Measurements from ENCODE around the gene TGM1.
A peak's percentile ranks its signal among the peaks of the same experiment; 100 is the strongest.

TGM1 gene

DNA sequence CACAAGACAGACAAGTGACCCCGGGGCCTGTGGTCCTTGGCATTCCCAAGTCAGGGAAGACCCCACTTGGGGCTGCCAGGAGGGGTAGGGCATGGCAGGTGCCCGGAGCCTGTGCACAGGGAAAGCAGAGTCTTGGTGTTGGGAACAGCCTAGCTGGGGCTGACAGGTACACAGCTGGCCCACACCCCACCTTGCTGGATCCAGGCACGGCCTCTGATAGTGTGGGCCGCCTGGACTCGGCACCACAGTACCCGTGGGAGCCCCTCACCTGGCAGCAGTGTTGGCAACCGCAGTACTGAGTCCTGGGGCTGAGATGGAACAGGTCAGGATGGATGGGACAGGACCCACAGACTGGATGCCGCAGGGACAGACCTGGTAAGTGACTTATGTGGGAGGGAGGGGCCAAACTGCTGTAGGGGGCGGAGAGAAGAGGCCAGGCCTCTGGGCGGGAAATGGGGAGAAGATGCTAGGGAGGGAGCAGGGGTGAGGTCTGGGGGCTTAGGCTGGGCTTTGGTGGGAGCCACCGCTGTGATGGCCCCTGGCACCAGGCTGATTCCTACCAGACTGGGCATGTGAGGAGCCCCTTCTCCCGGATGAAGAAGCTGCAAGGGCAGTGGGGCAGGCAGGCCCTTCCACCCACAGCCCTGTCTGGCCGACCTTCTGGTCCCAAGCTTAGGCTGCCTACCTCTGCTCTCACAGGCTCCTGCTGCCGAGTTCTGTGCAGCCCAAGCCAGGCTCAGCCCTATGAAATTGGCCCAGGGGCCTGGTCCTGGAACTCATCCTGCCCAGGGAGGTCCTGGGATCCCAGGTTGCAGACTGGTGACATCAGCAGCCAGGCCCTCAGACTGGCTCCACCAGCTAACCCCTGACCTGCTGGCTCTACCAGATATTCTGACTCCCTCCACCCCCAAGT, at the start of gene TGM1:
Gene TGM1, minus strand, starts transcription at position 357 of the 913 bp plus-strand sequence. CDS start 825 bp downstream, outside the sequence.
- DNase-seq: no peak

DNA sequence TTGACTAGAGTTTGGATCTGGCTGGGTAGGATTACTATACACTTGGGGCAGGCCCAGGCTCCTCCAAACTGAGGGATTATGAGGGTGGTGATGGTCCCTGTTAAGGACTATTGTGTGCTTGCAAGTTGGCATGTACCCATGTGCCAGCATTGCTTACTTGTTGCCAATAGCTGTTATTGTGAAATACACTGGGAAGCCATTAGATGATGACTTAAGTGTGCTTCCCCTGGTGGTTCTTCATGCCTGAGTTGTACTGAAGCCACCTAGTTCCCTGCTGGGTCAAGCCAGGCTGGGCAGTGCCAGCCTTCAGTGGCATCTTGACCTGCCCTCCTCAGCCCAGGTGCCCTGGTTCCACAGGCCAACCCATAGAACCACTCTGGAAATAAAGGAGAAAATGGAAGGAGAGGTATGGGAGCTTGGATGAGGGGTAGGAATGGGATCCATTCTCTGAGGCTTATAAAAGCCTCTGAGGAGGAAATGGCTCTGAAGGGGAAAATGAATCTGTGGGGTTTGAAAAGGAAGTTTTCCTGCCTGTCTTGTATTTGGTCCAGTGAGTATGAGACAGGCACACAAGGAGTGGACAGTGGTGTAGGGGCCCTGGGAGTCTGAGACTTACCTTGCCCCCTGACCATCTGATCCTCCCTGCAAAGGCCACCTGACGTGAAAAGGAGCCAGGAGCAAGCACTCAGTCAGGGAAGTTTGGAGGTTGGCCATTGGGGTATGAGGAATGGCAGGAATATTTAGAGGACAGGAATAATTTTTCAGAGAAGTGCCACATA, 49.0 kb upstream of the TGM1 start:
- DNase-seq: peak; percentile 69

DNA sequence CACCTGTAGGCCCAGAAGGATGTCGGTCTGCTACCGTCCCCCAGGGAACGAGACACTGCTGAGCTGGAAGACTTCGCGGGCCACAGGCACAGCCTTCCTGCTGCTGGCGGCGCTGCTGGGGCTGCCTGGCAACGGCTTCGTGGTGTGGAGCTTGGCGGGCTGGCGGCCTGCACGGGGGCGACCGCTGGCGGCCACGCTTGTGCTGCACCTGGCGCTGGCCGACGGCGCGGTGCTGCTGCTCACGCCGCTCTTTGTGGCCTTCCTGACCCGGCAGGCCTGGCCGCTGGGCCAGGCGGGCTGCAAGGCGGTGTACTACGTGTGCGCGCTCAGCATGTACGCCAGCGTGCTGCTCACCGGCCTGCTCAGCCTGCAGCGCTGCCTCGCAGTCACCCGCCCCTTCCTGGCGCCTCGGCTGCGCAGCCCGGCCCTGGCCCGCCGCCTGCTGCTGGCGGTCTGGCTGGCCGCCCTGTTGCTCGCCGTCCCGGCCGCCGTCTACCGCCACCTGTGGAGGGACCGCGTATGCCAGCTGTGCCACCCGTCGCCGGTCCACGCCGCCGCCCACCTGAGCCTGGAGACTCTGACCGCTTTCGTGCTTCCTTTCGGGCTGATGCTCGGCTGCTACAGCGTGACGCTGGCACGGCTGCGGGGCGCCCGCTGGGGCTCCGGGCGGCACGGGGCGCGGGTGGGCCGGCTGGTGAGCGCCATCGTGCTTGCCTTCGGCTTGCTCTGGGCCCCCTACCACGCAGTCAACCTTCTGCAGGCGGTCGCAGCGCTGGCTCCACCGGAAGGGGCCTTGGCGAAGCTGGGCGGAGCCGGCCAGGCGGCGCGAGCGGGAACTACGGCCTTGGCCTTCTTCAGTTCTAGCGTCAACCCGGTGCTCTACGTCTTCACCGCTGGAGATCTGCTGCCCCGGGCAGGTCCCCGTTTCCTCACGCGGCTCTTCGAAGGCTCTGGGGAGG, 47.9 kb upstream of the TGM1 start, which contains the start of gene LTB4R:
Gene LTB4R, plus strand, starts transcription at position 857 of the 959 bp plus-strand sequence. CDS start 4,150 bp downstream, outside the sequence.
- peak; percentile 89 for DNase-seq

DNA sequence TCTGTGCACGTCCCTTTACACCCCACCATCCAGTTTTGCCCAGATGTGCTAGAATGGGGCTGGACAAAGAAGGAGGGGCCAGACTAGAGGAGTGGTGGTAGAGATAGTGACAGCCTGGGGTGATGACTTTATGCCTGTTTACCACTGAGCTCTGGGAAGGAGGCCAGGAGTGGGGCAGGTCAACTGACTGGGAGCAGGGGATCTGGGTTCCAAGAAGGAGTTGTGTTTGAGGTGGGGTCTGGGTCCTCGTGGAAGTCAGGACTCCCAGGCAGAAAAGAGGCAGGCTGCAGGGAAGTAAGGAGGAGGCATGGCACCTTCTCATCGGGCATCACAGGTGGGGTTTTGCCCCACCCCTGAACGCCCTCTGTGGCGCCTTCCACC, 47.3 kb upstream of the TGM1 start:
- DNase-seq: no peak

DNA sequence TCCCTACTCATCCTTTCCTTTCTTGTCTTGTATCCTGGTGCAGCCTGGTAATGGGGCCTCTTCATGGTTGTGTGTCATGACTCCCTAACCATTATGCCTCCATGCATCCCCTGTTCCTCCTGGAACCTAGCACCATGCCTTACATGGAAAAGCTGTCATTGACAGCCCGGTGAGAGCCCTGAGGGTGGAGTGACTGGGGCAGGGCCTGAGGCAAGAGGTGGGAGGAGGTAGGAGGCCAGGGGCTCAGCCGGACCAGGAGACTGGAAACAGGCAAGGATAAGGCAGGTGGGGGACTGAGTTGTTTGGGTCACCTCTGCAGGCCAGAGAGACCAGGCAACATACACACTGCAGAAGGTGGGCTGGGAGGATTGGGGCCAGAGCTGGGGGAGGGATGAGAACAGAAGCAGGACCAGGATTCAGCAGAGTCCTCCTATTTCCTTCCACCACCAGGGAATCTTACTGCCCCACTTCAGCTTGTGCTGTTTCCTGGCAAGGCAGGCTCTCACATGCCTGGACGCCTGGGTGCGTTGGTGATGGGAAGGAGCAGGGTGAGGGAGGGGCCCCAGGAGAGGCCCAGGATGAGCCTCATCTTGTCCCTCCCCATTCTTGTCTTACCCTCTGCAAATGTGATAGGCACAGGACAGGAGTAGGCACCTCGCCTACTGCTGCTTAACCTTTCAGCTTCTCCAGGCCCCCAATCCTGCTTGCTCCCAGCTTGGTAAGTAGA, 46.7 kb upstream of the TGM1 start, which contains the start of gene LTB4R2:
Gene LTB4R2, plus strand, starts transcription at position 603 of the 727 bp plus-strand sequence. CDS start 525 bp downstream, outside the sequence.
- DNase-seq: no peak

DNA sequence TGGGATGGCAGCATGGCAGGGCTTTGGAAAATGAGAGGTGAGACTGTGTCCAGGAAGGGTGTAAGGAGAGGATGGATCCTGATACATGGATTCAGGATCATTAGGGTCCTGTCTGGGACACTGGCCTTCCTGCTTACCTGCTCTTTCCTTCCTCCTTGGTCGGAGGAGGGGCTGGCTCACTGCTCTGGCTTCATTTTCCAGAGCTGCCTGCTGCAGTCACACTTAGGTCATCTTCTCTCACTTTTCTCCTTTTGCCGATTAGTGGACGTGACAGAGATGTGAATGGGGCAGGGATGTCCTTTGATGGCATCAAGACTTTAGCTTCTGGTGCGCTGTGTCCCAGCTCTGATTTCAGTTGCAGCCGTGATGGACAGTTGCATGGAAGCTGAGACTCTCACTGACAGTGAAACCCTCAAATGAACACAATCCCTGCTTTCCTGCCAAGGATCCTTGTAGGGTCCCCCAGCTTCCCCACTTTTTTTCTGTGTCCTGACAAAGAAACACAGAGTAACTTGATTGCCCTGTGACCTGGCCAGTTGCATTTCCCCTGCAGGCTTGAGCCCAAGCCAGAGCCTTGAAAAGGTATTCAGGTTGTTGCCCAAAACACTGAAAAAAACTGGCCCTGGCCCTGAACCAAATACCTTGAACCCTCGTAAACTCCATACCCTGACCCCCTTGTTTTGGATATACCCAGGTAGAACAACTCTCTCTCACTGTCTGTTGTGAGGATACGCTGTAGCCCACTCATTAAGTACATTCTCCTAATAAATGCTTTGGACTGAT, 45.6 kb upstream of the TGM1 start:
- no peak for DNase-seq

DNA sequence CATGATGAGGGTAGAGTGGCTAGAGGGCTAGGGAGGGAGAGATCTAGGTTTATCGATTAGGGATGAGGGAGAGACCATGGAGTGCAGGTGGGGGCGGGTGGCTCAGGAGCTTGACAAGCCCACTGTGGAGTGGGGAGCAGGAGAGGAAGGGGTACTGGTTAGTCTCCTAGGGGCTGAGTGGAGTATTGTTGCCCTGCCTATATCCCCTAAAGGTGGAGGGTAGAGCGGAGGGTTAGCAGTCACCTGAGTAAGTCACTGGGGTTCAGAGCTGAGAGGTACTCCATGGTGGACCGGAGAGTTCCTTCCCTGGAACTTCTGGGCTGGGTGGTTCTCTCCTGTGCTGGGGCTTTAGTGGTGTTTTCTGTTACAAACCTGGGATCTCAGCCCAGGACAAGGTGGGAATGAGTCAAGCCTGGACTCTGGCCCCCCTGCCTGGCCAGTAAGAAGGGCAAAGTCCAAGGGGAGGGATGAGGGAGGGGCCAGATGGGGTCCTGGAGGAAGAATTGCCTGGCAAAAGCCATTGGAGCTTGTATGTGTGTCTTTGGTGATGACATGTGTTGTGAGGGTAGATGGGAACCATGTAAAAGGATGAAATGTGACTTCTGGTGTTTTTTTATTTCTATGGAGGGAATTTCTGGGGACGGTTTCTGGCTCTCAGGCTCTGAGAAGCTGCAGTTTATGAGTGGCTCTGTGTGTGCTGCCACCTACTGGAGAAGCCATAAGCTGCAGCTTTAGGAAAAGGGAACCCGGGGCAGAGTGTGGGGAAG, 44.8 kb upstream of the TGM1 start, which contains the start of gene CIDEB:
Gene CIDEB, minus strand, starts transcription at position 403 of the 767 bp plus-strand sequence. Its CDS starts 119 bp downstream, at position 284.
- DNase-seq: peak; percentile 79

DNA sequence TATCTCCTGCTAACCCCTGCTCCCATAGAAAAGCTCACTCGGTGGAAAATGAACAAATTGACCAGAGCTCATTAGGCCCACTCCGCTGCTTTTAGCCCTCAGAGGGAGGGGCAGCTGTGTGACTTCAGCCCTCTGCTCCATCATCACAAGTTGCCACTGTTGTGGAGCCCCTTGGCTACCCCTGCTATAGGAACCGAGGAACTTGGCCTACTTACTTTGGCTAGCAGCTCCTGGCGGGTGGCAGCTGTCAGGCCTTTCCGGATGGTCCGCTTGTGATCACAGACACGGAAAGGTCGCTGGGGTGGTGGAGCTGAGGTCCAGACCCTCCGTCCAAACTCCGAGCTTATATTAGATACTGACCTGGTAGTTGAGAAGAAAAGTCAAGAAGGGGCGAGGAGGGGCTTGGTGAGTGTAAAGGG, 44.2 kb upstream of the TGM1 start:
- no peak for DNase-seq

DNA sequence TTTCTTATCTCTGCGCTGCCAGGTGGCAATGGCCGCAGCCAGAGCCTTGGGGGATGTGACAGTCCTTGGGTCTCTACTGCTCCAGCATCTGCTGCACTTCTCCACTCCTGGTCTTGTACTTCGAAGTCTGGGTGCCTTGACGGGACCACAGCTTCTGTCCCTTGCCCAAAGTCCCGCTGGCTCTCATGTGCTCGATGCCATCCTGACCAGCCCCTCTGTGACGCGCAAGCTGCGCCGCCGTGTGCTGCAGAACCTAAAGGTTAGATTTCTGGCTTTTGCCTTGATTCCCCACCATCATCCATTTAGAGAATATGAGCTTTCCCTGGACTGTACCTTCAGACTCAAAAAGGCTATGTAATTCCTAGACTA, 41.0 kb upstream of the TGM1 start:
- DNase-seq: no peak

DNA sequence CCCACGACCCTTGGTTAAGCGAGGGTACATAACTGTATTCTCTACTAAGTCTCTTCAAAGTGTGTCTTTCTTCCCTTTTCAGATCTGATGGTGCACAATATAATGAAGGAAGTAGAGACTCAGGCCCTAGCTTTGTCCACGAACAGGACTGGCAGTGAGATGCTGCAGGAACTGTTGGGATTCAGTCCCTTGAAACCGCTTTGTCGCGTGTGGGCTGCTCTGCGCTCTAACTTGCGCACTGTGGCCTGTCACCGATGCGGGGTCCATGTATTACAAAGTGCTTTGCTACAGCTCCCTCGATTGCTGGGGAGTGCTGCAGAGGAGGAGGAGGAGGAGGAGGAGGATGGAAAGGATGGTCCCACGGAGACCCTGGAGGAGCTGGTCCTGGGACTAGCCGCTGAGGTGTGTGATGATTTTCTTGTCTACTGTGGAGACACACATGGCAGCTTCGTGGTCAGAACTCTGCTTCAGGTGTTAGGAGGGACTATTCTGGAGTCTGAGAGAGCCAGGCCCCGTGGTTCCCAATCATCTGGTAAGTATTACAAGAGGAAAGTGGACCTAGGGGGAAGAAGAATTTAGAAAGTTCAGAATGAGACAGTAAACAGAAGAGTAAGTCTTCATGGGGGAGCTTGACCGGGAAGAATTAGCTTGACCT, 37.5 kb upstream of the TGM1 start:
- DNase-seq: no peak

DNA sequence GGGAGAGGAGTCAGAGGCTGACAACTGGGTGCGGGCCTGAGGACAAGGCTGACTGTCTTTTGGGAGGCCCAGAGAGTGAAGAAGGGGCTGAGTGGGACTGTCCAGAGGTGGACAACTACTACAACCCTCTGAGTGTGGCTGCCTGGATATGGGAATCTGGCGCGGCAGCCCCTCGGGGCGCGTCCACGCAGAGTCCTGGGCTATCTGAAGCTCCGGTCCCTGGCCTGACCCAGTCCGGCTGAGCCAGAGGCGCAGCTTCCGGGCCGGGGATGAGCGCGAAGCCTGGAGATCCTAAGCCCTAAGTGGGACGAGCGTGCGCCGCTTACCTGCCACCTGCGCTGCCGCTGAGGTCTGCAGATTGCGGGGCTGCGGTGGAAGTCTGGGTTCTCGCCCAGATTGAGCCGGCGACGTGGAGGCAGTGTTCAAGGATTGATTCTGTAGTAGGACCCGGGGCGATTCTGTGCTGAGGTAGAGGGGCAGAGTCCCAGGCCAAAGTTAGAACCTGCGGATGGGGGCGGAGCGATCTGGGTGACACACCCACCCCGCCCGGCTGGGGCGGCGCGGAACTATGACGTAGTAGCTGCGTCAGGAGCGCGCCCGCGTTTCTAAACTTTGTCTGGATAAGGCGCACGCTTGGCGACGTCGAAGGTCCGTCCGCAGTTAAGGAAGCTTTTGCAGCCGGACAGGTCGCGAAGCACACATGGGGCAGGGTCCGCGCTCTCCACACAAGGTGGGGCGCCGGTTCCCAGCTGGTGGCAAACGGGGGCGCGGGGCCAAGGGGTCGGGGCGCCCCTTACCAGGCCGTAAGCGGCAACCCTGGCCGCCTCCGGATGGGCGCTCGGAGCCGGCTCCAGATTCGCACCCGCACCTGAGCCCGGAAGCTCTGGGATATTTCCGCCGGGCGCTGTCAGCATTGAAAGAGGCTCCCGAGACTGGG, 36.5 kb upstream of the TGM1 start, which contains the start of the genes DHRS1 and NOP9:
Gene DHRS1, minus strand, starts transcription at position 526 of the 937 bp plus-strand sequence. CDS start 674 bp downstream, outside the sequence.
Gene NOP9, plus strand, starts transcription at position 596 of the 937 bp plus-strand sequence. Its CDS starts 105 bp downstream, at position 701.
- DNase-seq: peak; percentile 98

DNA sequence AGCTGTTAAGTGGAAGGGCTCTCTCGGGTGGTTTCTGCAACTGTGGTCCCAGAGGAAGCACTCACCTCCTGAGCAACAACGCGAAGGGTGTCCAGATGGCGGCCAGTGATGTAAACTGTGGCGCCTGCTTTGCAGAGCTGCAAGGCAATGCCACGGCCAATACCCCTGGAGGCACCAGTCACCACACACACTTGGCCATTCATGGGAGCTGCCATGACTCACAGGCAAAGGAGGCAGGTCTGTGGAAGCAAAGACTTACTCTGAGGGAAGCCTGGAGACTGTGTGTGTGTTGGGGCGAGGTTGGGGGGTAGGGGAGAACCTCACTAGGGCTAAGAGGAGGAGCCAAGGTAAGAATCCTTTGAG, 35.9 kb upstream of the TGM1 start:
- DNase-seq: no peak

DNA sequence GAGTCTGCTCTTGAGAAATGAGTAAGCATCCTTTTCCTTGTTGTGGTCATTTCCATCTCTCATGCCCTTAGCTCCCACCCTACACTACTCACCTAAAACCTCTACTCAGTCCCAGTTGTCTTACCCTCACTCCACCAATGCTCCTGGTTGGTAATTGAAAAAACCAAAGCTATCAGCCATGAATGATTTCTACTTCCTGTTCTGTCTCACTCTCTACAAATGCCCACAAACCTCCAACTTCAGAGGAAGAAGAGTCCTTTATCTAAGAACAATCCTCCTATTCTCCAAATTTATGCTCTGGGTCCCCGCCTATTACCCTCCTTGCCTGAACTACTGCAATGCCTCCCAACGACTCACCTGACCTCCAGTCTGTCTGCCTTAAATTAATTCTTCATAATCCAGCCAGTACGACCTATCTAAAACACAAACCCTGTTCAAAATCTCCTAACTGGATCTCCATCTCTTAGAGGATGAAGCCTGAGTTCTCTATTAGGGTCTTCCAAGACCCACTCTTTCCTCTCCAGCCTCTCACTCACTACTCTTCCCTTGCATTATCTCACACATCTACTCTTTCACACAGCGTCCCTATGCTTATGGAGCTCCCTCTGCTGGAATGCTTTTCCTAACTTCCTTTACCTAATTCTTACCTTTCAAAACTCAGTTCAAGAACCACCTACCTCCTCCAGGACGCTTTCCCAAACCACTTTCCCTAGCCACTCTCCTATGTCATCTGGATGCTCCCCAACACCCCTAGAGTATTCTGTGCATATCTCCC, 34.4 kb upstream of the TGM1 start:
- no peak for DNase-seq

DNA sequence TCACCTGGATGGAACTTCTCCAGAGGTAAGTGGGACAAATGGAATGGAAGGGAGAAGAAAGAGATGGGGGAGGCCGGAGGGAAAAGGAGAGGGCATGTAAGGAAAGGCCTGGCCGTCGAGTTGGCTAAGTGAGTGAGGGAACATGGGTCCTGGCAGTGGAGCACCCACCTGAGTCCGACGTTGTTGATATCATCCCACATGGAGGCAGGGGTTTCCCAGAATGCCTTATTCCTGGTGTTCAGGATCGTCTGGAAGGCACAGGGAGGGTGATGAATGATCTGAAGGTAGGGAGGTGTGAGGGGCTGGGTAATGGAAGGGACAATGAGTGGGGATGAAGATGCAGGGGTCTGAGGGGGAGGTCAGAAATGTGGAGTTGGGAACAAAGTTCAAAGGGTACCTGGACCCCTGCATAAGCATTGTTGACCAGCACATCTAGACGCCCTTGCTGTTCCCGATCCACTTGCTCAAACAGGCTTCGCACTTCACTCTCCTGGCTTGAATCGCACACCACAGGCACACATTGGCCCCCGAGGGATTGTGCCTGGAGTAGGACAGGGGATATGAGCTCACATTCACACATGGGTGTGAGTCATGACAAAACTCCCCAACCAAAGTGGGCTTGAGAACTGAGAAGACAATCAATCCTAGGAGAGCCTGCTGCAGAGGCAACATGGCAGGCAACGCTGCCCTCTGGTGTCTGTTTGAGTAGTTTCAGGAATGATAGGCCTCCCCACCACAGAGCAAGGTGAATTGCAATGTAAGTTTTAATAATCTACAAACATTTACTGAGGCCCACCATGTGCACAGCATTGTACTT, 33.6 kb upstream of the TGM1 start:
- DNase-seq: peak; percentile 81

DNA sequence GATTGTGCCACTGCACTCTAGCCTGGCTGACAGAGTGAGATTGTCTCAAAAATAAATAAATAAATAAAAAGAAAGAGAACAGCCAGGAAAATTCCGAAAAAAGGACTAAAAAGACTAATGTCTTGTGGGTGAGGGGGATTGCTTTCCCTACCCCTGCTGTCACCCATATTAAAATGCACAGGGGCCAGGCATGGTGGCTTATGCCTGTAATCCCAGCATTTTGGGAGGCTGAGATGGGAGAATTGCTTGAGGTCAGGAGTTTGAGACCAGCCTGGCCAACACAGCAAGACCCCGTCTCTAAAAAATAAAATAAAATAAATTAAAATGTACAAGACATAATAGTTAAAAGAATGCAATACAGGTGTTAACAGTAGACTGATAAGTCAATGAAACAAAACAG, 30.5 kb upstream of the TGM1 start:
- DNase-seq: no peak

DNA sequence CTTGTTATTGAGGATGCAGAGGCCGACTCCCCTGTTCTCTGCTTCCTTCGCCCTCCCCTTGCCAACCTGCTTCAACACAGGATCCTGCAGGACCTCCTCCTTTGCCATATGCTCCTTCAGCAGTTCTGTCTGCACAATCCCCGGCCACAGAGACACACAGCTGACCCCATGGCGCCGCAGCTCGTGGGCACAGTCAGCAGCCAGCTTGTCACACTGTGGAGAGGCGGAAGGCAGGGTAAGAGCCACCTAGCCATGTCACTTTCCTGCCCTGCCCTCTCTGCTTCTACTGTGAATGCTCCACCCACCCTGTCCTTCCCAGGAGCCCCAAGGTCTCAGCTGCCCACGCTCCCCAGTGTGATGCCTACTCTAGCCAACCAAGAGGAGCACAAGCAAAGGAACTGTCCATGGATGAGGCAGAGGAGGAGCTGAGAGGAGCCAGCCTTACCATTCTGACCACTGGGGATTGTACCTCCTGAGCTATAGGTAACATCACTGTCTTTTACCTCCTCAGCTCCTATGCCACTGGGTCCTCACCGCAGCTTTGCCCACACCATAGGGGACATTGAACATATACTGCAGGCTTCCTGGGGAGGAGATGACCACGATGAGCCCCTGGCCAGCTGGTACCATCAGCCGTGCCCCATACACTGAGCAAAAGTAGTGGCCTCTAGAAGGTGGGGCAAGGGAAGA, 29.3 kb upstream of the TGM1 start:
- no peak for DNase-seq
